ENCODE data around the gene LAMA4.
"Not testable (repeated sequence)": the region's sequence is repeated elsewhere in the genome, so short reads cannot be mapped to it uniquely, and the experiment has no call there.

The LAMA4 gene

DNA sequence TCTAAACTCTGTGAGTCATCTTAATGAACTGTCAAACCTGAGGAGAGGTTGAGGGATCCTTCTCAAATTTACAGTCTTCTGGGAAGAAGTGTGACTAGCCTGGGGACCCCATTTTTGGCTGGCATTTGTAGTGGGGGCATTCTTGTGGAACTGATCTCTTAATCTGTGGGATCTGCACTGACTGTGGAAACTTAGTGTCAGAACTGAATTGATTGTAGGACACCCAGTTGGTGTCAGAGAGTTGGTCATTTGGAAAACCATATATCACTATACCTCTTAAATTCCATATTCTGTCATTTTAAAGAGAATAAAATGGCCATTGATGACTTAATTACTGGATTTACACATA, 48.3 kb downstream of the LAMA4 start:
- DNase-seq, result no peak

DNA sequence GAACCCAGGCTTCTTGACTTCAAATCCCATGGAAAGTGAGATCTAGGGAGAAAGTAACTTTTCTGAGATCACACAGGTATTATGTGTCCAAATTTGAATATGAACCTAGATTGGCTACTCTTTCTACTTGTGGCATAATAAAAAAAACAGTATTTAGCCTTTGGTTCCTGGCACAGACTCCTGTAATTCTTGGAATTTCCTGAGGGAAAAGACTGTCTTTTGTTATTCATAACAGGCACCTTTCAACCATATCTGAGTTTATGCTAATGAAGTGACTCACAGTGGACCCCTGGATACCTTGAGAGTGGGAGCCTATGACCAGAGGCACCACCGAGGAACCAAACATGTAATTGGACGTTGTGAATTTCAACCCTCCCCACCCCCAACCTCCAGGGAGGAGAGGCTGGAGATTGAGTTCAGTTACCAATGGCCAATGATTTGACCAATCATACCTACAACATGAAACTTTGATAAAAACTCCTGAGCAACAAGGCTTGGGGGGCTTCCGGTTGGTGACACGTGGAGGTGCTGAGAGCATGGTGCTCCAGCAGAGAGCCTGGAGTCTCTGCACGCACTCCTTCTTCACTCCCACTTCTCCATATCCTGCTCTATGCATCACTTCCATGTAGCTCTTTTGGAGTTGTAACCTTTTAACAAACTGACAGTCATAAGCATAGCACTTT, 48.8 kb downstream of the LAMA4 start:
- DNase-seq, result no peak

DNA sequence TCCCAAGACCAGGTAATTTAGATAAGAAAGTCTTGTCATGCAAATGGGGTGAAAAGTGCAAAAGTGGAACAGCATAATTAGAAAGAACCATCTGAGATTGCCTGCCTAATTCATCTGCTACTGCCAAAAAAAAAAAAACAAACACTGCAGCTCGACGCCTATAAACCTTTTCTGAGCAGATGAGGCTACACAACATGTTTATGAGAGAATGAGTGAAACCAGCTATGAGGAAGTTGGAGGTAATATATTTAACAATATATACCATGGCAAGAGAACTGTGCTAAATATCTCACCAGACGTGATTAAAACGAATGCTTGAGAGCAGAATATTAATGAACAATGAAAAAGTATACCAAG, 50.0 kb downstream of the LAMA4 start:
- DNase-seq, result no peak

DNA sequence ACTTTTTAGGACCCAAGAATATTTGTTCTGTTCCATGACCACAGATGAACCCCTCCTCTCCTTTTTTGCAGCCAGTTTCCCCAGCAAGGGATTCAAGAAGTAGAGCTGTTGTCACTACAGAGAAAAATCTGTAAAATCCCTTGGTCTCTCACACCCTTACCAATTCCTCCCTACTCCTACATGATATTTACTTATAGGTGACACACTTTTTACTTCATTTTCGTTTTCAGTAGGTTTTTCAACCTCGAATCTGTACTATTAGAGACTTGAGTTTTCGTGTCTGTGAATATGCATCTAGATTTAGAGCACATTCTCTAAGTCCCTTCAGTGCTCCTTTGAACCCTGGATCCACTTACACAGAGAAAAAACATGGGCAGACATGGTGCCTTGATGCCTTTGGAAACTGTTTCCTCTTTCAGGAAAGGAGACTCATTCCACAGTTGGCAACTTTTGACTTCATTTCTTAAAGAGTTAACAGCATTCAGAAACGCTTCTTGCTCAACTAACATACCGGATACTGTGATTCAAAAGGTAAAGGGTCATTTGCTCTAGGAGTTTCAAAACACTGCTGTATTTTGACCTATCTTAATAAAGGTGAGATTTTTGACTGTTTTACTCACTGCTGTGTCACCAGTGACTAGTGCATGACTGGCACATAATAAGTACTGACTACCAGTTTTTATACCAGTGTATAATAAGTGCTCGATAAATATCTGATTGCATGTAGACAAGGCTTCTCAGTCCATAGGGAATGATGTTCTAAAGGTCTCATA, 50.6 kb downstream of the LAMA4 start:
- no peak for DNase-seq

DNA sequence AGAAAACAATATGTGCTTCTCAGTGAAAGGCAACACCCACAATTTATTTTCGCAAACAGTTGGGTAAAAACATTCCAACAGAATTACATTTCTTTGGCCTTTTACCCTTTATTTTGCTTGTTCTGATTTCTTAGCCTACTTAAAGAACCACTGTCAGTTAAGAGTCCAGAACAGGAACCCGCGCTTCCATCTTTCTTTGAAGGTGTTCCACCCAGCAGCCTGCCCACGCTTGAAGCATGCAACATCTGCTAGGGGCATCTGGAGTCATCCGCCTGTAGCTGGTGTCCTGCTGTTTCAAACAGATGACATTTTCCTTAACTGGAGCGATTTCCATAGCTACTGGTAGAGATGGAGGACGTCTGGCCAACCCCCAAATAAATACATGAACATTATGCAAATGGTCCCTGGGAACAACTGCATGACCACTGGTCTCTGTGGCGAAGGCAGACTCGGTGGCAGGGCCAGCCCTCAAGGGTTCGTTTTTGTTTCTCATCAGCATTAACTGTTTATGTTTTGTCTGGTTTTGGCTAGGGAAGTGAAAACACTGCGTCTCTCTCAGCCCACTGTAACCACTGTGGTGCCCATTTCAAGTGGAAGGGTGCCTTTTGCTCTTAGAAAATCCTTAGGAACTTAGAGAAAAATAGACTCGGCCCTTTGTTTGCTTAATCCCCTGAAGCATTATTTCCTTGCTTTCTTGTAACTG, 51.6 kb downstream of the LAMA4 start:
- DNase-seq, result peak; percentile 81

DNA sequence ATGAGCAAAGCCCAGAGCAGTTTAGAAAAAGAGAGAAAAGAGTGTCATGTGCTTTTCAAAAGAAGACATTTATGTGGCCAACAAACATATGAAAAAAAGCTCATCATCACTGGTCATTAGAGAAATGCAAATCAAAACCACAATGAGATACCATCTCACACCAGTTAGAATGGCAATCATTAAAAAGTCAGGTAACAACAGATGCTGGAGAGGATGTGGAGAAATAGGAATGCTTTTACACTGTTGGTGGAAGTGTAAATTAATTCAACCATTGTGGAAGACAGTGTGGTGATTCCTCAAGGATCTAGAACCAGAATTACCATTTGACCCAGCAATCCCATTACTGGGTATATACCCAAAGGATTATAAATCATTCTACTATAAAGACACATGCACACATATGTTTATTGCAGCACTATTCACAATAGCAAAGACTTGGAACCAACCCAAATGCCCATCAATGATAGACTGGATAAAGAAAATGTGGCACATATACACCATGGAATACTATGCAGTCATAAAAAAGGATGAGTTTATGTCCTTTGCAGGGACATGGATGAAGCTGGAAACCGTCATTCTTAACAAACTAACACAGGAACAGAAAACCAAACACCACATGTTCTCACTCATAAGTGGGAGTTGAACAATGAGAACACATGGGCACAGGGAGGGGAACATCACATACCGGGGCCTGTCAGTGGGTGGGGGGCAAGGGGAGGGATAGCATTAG, 54.0 kb downstream of the LAMA4 start:
- DNase-seq, result not testable (repeated sequence)

DNA sequence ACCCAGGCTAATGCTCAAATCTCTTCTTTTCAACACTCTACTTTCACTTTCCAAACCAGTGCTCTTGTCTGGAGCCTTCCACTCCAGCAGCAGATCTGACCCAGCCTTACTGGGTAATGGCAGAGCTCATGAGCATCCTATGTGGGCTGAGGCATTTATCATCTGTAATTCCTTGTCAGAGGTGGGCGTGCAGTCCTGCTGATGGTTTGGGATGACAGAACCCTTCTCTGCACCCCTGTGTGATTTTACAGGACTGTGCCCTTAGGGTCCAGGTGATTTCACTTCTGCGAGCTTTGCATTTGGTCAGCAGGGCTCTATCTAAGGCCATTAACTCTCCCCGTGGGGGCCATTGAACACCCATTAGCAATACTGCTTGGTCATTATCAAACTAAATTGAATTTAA, 55.4 kb downstream of the LAMA4 start:
- peak; percentile 51 for DNase-seq

DNA sequence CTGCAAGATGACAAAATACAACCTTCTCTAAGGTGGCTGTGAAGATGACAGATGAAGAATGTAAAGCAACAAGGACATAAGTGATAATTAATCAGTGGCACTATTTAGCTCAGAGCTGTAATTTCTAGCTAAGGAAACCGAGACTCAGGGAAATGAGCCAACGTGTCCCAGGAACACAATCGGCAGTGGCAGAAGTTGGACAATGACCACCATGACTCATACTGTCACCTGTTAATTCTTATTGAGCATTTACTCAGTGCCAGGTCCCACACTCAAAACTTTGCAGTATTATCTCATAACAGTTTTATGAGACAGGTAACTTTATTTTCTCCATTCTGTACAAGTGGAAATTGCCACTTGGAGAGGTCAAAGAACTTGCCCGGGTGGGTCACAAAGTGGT, 55.8 kb downstream of the LAMA4 start:
- DNase-seq, result no peak

DNA sequence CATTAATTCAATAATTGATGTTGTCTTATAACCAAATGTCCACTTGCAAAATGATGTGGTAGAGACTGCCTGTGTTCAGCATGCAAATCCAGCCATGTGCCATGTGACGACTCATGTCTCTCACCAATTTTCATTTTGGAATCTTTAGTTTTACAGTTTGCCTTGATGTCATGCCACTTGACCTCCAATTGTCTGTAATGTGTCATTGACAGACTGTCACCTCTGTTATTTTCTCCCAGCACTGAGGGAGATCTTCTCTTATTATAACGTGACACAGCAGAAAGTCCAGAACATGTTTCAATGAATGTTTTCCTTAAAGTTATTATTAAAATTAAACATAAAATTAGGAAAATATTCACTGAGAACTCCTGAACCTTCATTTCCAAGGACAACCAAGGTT, 56.7 kb downstream of the LAMA4 start:
- DNase-seq, result no peak

DNA sequence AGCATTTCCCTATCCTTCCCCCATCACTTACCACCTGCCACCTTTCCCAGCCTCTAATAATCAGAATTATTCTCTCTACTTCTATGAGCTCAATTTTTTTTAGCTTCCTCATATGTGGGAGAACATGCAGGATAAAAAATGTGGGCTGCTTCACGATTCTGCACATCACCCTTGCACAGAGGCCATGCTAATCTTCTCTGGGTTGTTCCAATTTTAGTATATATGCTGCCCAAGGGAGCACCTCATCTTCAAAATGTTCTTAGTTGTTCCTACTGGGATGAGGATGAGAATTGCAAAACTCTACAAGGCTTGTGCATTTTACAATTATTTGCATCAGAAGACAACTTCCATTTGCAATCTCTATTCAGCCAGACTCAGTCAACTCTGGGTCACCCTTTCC, 58.1 kb downstream of the LAMA4 start:
- DNase-seq, result no peak

DNA sequence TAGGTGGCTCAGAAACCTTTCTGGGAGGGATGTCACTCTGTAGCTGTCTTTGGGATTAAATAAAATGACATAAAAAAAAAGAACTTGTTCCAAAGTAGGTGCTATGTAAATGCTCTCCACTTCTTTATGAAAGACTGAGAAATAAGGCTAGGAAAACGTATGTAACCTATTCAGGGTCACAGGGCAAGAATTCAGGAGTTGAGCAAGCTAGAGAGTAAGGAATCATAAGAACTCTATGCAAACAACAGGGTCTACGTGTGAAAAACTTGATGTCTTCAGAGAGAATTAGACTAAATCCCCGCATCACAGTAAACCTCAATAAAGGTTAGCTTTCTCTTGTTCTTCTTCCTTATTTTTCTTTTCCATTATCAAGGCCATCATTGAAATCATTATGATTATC, 59.2 kb downstream of the LAMA4 start:
- DNase-seq, result no peak

DNA sequence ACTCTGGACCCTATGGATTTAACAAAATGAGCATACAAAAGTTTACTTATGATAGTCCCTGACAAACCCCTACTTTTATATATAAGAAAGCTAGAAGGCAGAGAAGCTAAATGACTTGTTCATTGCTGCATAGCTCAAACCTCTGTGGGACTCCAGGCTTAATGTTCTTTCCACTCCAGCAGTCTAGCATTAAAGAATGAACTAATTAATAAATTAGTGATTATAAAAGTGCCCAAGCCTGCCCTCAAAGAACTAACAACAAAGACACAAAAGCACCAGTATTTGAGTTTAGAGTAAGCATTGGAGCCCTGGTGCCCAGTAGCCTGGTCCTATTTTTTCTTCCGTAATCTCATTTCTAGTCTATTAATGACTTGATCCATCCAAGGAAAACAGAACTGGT, 59.9 kb downstream of the LAMA4 start:
- DNase-seq, result no peak

DNA sequence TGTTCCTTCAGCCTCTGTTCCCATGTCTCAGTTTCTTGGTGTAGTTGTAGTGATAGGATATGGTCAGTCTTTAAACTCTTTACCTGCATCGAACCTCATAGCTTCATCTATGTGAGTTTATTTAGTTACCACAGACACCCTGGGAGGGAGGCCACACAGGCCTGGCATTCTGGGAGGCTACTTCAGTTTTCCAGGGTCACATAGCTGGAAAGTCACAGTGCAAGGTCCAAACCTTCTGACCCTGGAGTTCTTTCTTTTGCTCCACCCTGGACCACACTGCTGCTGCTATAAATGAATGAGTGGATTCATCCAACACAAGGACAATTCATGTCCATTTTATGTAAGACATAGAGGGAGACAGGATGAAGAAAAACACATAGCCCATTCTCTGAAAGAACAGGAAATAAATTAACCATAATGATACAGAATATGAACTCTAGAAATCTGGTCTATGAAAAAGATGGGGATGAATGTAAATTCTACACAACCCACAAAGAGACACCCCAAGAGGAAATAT, 60.8 kb downstream of the LAMA4 start:
- no peak for DNase-seq

DNA sequence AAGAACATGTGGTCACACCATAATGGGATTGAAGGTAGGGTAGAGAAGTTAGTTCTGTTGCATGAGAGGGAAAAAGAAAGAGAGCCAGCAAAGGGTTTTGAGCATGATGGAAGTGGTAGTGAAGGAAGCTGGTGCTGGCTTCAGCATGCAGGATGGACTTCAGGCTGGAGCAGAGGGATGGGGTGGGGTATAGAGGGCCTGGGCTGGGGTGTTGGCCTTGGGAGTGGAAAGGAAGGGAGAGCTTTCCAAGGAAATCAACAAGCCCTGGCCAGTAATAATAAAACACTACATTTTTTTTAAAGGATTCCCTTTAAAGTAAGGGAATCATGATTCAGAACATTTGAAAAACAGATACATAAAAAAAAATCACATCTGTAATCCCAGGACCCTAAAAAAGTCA, 61.2 kb downstream of the LAMA4 start:
- DNase-seq, result no peak

DNA sequence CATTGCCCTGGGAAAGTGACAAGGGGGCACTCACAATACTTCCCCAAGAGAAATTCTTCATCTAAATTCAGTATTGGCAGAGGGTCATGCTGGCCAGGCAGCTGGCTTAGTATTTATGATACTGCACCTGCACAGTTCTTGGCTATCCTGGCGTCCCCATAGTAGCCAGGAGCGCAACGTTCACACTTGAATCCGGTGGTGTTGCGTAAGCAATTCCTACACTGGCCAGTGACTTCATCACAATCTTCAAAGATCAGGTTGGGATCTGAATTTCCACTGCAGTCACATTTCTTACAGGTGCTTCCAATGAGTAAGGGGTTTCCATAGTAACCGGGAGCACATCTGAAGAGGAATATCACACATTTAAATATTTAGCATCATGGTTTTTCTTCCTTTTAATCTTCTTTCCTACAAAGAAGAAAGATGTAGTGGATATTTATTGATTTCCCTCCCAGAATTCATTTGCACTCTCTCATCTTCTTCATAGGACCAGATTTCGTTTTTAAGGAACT, 62.8 kb downstream of the LAMA4 start:
- no peak for DNase-seq

DNA sequence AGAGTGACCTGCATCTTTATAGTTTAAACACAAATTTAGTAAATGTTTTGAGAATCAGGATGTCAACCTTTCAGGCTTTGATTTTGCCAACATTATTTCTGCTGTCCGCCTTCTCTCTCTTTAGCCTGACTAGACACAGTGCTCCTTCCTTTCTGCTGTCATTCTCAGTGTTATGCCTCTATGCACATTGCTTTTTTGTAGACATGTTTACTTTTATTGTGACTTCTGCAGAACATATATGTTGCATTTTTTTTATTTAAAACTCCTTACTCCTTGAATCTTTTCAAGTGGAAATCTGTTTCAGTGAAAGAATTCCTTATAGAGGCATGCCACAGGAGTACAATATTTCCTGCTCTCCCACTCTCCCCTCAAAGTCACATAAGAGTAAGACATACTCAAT, 64.2 kb downstream of the LAMA4 start:
- DNase-seq, result no peak

DNA sequence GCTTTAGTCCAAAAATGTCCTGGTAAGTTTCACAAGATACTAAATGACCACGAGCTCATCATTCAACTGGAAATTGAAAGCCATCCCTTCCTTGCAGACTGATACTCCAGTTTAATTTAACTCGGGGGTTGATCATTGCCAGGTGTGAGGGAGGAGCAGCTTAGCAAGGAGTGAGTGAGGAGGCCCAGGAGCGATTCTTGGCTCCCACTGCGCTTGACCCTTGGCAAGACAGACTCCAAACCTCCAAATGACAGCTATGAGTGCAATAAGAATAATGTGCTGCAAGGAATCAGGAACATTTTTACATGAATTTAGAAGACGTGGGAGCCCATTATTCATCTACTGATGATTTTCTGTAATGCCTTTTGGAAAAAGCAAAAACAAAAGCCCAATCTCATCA, 64.9 kb downstream of the LAMA4 start:
- no peak for DNase-seq

DNA sequence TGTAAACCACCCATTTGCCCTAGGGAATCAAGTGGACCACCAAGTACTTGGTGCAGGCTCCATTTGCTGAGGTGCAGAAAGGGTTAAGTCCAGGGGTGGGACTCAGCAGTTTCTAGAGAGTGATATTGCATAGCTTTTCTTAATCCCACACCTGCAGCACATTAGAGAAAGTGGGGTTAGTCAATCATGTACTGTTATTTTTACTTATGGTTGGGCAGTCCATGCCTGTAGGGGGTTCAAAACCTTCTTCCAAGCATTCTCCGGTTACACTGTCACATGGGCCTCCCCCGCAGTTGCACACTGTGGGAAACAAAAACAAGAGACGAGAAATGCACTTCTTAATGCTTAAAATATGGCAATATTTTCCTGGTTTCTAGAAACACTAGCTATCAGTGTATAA, 65.5 kb downstream of the LAMA4 start:
- DNase-seq, result no peak

DNA sequence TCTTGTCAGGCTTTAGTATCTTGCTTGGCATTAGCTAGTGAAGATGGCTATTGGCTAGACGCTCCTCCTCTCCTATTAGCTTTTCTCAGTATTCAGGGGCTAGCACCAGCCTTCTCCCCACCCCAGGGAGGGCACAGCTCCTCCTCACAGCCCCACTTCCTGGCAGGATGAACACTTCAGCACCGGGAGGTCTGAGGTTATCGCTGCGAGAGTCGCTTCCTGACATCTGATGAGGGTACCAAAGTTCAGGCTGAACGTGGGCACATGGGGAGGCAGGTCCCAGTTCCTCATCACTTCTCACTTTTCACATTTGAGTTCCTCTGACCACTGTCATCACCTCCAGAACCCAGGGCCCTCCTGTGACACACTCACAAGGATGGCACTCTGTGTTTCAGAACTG, 66.6 kb downstream of the LAMA4 start:
- no peak for DNase-seq

DNA sequence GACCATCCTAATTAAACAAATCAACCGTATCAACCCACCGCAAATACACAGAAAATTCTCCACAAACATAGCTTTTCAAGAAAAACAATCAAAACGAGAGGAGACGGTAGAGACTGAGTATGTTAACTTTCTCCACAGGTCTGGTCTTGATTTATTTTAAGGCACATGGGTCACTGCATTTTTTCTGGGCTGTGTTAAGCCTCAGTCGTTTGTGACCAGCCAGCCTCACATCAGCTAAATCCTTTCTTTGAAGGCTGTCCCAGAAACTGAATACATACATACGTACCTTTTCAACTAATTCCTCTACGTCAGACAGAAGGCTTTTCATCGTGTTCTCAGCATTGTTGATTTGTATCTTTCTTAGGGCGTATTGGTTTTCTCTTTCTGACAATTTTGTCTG, 69.4 kb downstream of the LAMA4 start:
- DNase-seq, result no peak

DNA sequence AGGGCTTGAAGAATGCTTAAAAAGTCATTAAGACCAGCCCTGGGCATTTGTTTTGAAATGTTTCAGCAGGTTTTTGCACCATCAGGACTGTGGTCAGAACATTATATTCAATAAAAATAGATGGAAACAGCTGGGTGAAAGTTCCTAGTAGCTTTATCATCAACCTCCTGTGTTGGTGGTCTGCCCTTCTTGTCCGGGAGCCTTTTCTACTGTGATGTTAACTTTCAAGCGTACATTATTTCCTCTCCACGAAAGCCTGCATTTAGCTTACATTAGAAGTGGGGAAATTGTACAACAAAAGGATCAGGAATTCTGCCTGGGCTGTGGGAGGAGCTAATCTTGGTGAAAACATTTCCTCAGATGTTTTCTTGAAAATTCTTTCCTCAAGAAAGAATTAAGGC, 71.1 kb downstream of the LAMA4 start:
- no peak for DNase-seq

DNA sequence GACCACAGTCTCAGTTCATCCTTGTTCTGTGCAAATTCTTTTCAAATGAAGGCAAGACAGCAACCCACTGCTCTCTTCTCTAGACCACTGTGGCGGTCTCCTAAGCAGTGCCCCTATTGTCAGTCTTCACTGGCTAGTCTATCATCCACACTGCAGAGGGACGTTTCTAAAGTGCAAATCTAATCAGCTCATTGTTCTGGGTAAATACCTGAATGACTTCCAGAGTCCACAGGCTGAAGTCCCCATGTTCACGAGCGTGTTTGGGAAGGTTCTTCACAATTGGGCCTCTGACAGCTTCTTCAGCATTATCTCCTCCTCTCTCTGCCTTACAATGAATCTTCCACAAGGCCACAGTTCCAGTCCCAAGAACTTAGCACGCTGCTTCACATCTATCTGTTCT, 73.2 kb downstream of the LAMA4 start:
- DNase-seq, result no peak

DNA sequence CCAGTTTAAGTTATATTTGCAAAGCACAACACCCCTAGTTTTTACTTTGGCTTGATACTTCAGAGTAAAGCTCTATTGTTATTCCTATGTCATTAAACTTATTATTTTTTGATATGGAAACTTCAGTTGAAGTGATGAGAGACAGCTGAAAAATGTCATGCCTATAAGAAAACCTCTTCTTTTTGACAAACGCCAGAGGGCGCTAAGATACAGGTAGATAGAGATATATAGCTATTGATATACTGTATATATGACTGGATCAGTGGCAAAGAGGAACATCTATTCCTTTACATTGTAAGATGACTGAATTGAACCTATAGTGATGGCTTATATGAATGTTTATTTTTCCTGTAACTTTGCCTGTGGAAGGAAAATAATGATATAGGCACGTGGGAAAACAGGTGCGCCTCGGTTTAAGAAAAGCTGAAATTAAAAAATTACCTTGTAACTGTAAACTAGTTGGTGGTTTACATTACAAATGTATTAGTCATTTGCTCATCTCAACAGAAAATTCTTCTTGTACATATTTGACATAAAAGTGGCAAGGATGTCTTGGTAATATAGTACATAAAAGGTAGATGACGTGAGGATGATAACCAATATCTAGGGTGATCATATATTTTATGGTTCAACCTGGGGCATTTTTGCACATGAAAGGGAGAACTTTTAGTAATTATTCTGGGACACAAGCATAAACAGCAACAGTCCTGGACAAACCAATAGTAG, 74.1 kb downstream of the LAMA4 start:
- DNase-seq, result peak; percentile 93
